Measurements from ENCODE around the gene ATP8A1. TPM values are rescaled to one million over a fixed set of nuclear protein-coding genes. Genes with fewer than 3 reads are reported as not detected.

ATP8A1 gene
- total RNA-seq, 6 experiments from 2014 or later: 1.0 to 3.4 (median 1.9) TPM

DNA sequence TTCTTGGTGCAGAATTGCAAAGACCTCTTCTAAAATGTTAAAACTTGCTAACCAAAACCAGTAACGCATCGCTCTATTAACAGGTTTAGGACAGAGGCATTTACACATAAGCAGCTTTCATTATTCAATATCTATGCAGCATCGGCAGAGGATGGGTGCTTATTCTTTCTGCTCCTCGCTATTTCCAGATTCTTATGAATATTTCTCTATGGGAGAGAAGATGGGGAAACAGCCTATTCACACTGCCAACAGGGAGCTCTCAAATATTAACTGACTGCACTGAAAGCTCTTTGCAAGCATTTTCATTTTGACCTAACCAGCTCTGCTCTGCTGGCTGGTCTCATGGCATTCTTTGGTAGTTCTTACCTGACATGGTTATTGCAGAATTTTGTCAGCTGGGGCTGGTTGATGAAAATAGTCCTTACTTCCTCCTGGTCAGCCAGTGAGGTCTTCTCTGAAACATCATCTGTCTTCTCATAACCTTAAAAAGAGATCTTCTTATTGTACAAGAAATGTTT lies 30.2 kb downstream of the ATP8A1 start:
- 71% methylated on average over 4 of the region's 4 CpGs for WGBS (ENCODE audit: insufficient coverage, low coverage, low lambda C conversion rate, missing lambda C conversion rate)

DNA sequence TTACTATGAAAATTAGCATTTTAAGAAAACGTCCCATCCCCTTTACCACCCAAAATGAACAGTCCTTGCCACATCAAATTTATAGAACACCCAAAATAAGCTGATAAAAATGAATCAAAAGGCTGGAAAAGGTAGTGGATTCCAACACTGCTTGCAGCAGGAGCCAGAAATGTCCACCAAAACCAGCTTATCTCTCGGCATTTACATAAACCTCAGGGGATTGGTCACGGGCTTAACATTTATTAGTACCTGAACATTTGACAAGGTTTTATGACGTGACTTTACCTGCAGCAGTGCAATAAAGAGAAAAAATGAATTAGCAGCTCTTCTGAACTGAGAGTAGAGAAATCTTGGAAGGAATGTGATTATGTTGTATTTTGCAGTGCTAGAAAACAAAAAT lies 31.6 kb downstream of the ATP8A1 start:
- Histone ChIP-seq H3K4me3 (no peak overlapping the region), H3K9me3 (no peaks in the 10 kb centered on the region), H3K27me3 (no peaks in the 10 kb centered on the region), H3K36me3 (no peaks in the 10 kb centered on the region), H3K4me1 (no peaks in the 10 kb centered on the region), H3K27ac (no peak overlapping the region)
- DNase-seq: no peak
- WGBS (ENCODE audit: insufficient coverage, low coverage, low lambda C conversion rate, missing lambda C conversion rate): 89% methylated on average over 4 of the region's 4 CpGs
- no peak for ATAC-seq
- no peak for TF ChIP-seq POLR2A (IDR thresholded peaks at IDR 0.05)
- TF ChIP-seq, protein P1, sequence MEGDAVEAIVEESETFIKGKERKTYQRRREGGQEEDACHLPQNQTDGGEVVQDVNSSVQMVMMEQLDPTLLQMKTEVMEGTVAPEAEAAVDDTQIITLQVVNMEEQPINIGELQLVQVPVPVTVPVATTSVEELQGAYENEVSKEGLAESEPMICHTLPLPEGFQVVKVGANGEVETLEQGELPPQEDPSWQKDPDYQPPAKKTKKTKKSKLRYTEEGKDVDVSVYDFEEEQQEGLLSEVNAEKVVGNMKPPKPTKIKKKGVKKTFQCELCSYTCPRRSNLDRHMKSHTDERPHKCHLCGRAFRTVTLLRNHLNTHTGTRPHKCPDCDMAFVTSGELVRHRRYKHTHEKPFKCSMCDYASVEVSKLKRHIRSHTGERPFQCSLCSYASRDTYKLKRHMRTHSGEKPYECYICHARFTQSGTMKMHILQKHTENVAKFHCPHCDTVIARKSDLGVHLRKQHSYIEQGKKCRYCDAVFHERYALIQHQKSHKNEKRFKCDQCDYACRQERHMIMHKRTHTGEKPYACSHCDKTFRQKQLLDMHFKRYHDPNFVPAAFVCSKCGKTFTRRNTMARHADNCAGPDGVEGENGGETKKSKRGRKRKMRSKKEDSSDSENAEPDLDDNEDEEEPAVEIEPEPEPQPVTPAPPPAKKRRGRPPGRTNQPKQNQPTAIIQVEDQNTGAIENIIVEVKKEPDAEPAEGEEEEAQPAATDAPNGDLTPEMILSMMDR (IDR thresholded peaks at IDR 0.05): no peak
- intact Hi-C loops (cut with DNase I): no loop called here

More for the DNA sequence above, 30.2 kb downstream of the ATP8A1 start:
- H3K4me3 ChIP-seq: no peak overlapping the region
- no peak overlapping the region for H3K27ac ChIP-seq
- no peaks in the 10 kb centered on the region for H3K9me3 ChIP-seq
- no peaks in the 10 kb centered on the region for H3K36me3 ChIP-seq
- no peak for ATAC-seq
- H3K27me3 ChIP-seq: no peaks in the 10 kb centered on the region
- no peak for TF ChIP-seq POLR2A (IDR thresholded peaks at IDR 0.05)
- TF ChIP-seq, protein P1 (IDR thresholded peaks at IDR 0.05): no peak
- intact Hi-C loops (cut with DNase I): no loop called here
- no peaks in the 10 kb centered on the region for H3K4me1 ChIP-seq
- DNase-seq: no peak

DNA sequence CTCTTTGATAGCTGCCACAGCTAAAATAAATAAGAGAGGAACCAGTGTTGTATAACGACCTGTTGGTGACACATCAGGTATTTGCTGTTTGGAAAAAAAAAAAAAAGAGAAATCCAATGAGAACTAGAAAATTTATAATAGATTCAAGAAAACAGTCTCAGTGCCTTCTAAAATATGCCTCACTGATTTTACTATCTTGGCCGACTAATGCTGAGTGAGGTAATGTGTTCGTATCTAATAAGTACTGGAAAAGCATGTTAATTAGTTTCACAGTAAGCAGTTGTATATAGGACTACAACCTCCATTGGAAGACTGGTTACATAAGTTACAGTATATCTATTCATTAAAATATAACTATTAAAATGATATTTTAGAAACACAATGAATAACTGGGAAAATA lies 32.4 kb downstream of the ATP8A1 start:
- ATAC-seq (no peak), DNase-seq (no peak)
- no peaks in the 10 kb centered on the region for H3K27me3 ChIP-seq
- H3K4me1 ChIP-seq: no peaks in the 10 kb centered on the region
- 72% methylated on average over 3 of the region's 3 CpGs for WGBS (ENCODE audit: insufficient coverage, low coverage, low lambda C conversion rate, missing lambda C conversion rate)
- intact Hi-C loops (cut with DNase I): no loop called here
- no peak overlapping the region for H3K4me3 ChIP-seq
- H3K9me3 ChIP-seq: no peaks in the 10 kb centered on the region
- TF ChIP-seq, protein P1 (IDR thresholded peaks at IDR 0.05): no peak
- TF ChIP-seq POLR2A (IDR thresholded peaks at IDR 0.05): no peak
- H3K27ac ChIP-seq: no peak overlapping the region
- H3K36me3 ChIP-seq: no peaks in the 10 kb centered on the region

DNA sequence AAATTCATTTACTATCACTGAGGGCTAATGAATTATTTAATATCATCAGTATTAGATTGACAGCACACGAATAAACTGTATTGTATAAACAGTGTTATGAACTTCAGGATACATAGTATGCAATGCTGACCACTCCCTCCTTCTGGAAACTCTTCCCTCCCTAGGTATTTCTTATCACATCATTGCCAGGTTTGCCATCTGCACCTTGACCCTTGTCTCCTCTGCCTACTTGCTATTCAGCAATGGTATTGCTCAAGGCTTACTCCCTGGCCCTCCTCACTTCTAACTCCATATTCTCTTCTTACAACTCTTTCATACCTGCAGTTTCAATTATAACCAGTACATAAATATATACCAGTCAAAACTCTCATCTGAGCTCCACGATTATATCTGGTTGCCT lies 38.9 kb downstream of the ATP8A1 start:
- H3K27ac ChIP-seq: no peak overlapping the region
- H3K4me3 ChIP-seq: no peak overlapping the region
- H3K4me1 ChIP-seq: no peaks in the 10 kb centered on the region
- intact Hi-C loops (cut with DNase I): no loop called here
- DNase-seq (no peak), ATAC-seq (no peak)
- H3K27me3 ChIP-seq: no peaks in the 10 kb centered on the region
- no peaks in the 10 kb centered on the region for H3K36me3 ChIP-seq
- TF ChIP-seq POLR2A (IDR thresholded peaks at IDR 0.05): no peak
- TF ChIP-seq, protein P1 (IDR thresholded peaks at IDR 0.05): no peak
- no peaks in the 10 kb centered on the region for H3K9me3 ChIP-seq
- WGBS (ENCODE audit: insufficient coverage, low coverage, low lambda C conversion rate, missing lambda C conversion rate): 71% methylated on average over 2 of the region's 2 CpGs

DNA sequence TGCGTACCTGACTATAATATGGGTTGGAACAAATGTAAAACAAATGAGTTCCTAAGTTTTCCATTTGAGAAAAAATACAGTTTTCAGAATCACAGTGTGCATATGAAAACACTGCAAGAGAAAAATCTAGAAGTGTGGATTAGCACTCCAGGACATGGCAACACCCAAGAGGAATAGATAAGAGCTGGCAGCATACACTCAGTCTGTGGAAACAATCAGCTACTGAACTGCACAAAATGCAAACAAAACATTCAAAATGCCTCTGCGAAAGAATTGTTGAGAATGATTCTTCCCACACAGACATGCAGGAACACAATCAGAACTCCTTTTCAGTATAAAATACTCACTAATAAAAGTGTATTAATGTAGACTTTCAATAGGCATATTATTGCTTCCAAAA lies 39.9 kb downstream of the ATP8A1 start:
- H3K27me3 ChIP-seq: no peaks in the 10 kb centered on the region
- H3K4me1 ChIP-seq: no peaks in the 10 kb centered on the region
- ATAC-seq: no peak
- H3K36me3 ChIP-seq: no peaks in the 10 kb centered on the region
- DNase-seq: no peak
- H3K9me3 ChIP-seq: no peaks in the 10 kb centered on the region
- H3K4me3 ChIP-seq: no peak overlapping the region
- TF ChIP-seq, protein P1 (IDR thresholded peaks at IDR 0.05): no peak
- TF ChIP-seq POLR2A (IDR thresholded peaks at IDR 0.05): no peak
- no peak overlapping the region for H3K27ac ChIP-seq
- intact Hi-C loops (cut with DNase I): no loop called here
- WGBS (ENCODE audit: insufficient coverage, low coverage, low lambda C conversion rate, missing lambda C conversion rate): 82% methylated on average over 2 of the region's 2 CpGs

All from right lobe of liver (tissue), 6 donors.